HG02852 (cell line): ENCODE data around the gene CYP2A7.
"Not testable (repeated sequence)": the region's sequence is repeated elsewhere in the genome, so short reads cannot be mapped to it uniquely, and the experiment has no call there.

Source experiments
- ATAC-seq: cut with Tn5 transposase; IDR thresholded peaks from one replicate; pipeline ENCODE4 v1.9.1; 2021; ENCODE audit warnings: mild to moderate bottlenecking, moderate library complexity; ENCODE audit not compliant: unreplicated experiment

CYP2A7 gene

GRCh38 chr19:40882062-40882461 lies at the start of gene CYP2A7:
Gene CYP2A7, minus strand, starts transcription at chr19:40882231. Its CDS starts 21 bp downstream, at chr19:40882210.
- ATAC-seq = not testable (repeated sequence)

- not testable (repeated sequence) for ATAC-seq
These were observed 48.8 kb upstream of the CYP2A7 start for GRCh38 chr19:40930799-40931198.

- ATAC-seq = not testable (repeated sequence)
These were observed 47.9 kb upstream of the CYP2A7 start for GRCh38 chr19:40929942-40930341.

GRCh38 chr19:40928850-40929249 lies 46.8 kb upstream of the CYP2A7 start:
- ATAC-seq = no peak

- ATAC-seq = no peak
These were observed 45.5 kb upstream of the CYP2A7 start for GRCh38 chr19:40927567-40927966.

- ATAC-seq = not testable (repeated sequence)
These were observed 44.2 kb upstream of the CYP2A7 start for GRCh38 chr19:40926276-40926675.

- no peak for ATAC-seq
These were observed 41.9 kb upstream of the CYP2A7 start for GRCh38 chr19:40923934-40924391.

GRCh38 chr19:40922237-40923160 lies 40.5 kb upstream of the CYP2A7 start:
- not testable (repeated sequence) for ATAC-seq

- ATAC-seq = no peak
These were observed 39.2 kb upstream of the CYP2A7 start for GRCh38 chr19:40921005-40921897.

GRCh38 chr19:40920300-40921004 lies 38.4 kb upstream of the CYP2A7 start:
- no peak for ATAC-seq

- ATAC-seq = not testable (repeated sequence)
These were observed 37.7 kb upstream of the CYP2A7 start for GRCh38 chr19:40919530-40920299.

GRCh38 chr19:40918303-40918702 lies 36.3 kb upstream of the CYP2A7 start:
- ATAC-seq = not testable (repeated sequence)

- no peak for ATAC-seq
These were observed 26.9 kb upstream of the CYP2A7 start for GRCh38 chr19:40908976-40909375.

- ATAC-seq = no peak
These were observed 26.1 kb upstream of the CYP2A7 start for GRCh38 chr19:40907968-40908735.

- ATAC-seq = no peak
These were observed 24.5 kb upstream of the CYP2A7 start for GRCh38 chr19:40906512-40906911.

GRCh38 chr19:40904673-40905156 lies 22.7 kb upstream of the CYP2A7 start:
- not testable (repeated sequence) for ATAC-seq

- not testable (repeated sequence) for ATAC-seq
These were observed 20.1 kb upstream of the CYP2A7 start for GRCh38 chr19:40901975-40902750.

GRCh38 chr19:40900521-40900920 lies 18.5 kb upstream of the CYP2A7 start:
- ATAC-seq = not testable (repeated sequence)
